K562 (cell line): ENCODE measurements around the gene SIRT7. TPM values are rescaled to one million over a fixed set of nuclear protein-coding genes. Genes with fewer than 3 reads are reported as not detected.
A peak's percentile ranks its signal among the peaks of the same experiment; 100 is the strongest.

ENCODE experiments used
- ARID1B ChIP-seq: fragments of 450-650 bp; IDR thresholded peaks from 2 replicates; pipeline ENCODE4 v1.6.1; 2016; ENCODE audit warnings: antibody characterized with exemption, mild to moderate bottlenecking, inconsistent platforms
- CBFA2T3 ChIP-seq: fragments of 450-650 bp; IDR thresholded peaks from 2 replicates; pipeline ENCODE4 v1.6.1; 2017
- CCNT2 ChIP-seq: IDR thresholded peaks from 2 replicates; pipeline ENCODE4 v1.6.1; 2011; ENCODE audit warnings: borderline replicate concordance, low read depth, mild to moderate bottlenecking, moderate library complexity, mixed read lengths, low read length; ENCODE audit not compliant: insufficient read length; ENCODE audit errors: extremely low read depth
- CTCFL ChIP-seq: IDR thresholded peaks from 2 replicates; pipeline ENCODE4 v1.6.1; 2011; ENCODE audit warnings: borderline replicate concordance, low read depth, mild to moderate bottlenecking, moderate library complexity, low read length; ENCODE audit not compliant: insufficient read depth, poor library complexity, severe bottlenecking
- FOXA3 ChIP-seq, 2 experiments: fragments of 450-650 bp in 1 of 2; sonication (generic) in 1 of 2; formaldehyde crosslinking; IDR thresholded peaks in 1 of 2; conservative IDR thresholded peaks in 1 of 2; 2 replicates each; pipeline versions ENCODE4 v1.4.0 to v1.8.0; 2020 to 2022; ENCODE audit warnings: mild to moderate bottlenecking in 2 of 2, missing genetic modification reagents in 1 of 2
- JUND ChIP-seq, 2 experiments: IDR thresholded peaks; 2 replicates in 1 of 2; 3 replicates in 1 of 2; pipeline ENCODE4 v1.6.1; 2011; ENCODE audit warnings: borderline replicate concordance in 2 of 2, low read depth in 2 of 2, low read length in 2 of 2, improper control_type of control experiment in 1 of 2, missing biosample characterization in 1 of 2, missing genetic modification characterization in 1 of 2, missing genetic modification reagents in 1 of 2
- KDM2B ChIP-seq: fragments of 250-450 bp; sonication (Bioruptor Pico); IDR thresholded peaks from 2 replicates; pipeline ENCODE4 v1.8.0; 2021; ENCODE audit warnings: mild to moderate bottlenecking, moderate library complexity
- MLX ChIP-seq, 2 experiments: fragments of 450-650 bp in 1 of 2; sonication (generic) in 1 of 2; formaldehyde crosslinking; conservative IDR thresholded peaks; 2 replicates each; pipeline versions ENCODE4 v1.4.0 to v1.8.1; 2020 to 2022; ENCODE audit warnings: mild to moderate bottlenecking in 1 of 2, missing genetic modification reagents in 1 of 2
- PHB ChIP-seq: fragments of 250-450 bp; sonication (Bioruptor Pico); IDR thresholded peaks from 2 replicates; pipeline ENCODE4 v1.5.0; 2021
- SMAD1 ChIP-seq: fragments of 150-350 bp; IDR thresholded peaks from 2 replicates; pipeline ENCODE4 v1.6.1; 2014; ENCODE audit warnings: low read length, low read depth; ENCODE audit not compliant: partially characterized antibody
- STAG1 ChIP-seq: sonication (generic); formaldehyde crosslinking; IDR thresholded peaks from 2 replicates; pipeline ENCODE4 v1.5.0; 2020; ENCODE audit warnings: missing genetic modification reagents, borderline replicate concordance
- USF1 ChIP-seq: sonication (generic); formaldehyde crosslinking; IDR thresholded peaks from 2 replicates; pipeline ENCODE4 v1.9.0; 2022; ENCODE audit warnings: mild to moderate bottlenecking, missing genetic modification reagents
- ZNF124 ChIP-seq: sonication (generic); formaldehyde crosslinking; IDR thresholded peaks from 2 replicates; pipeline ENCODE4 v1.8.1; 2022; ENCODE audit warnings: missing genetic modification reagents
- ZNF354B ChIP-seq: fragments of 250-450 bp; sonication (Bioruptor Pico); IDR thresholded peaks from 2 replicates; pipeline ENCODE4 v1.4.0; 2020
- ZNF583 ChIP-seq: fragments of 250-450 bp; sonication (Bioruptor Pico); IDR thresholded peaks from 2 replicates; pipeline ENCODE4 v1.4.0; 2020
- polyA plus RNA-seq, 8 experiments: library from polyadenylated mRNA; depleted of rRNA in 4 of 8; stranded (reverse) in 5 of 8; unstranded in 3 of 8; fragments of >200 nt; fragmentation: Nextera tagmentation in 2 of 8; fragmentation: Illumina TruSeq in 1 of 8; extraction: Ambion mirVana in 2 of 8; extraction: Trizol in 1 of 8; gene quantifications; 2 replicates each; pipeline versions ENCODE4 v1.2.1 to v1.2.3, GENCODE V29; 2011 to 2014; ENCODE audit warnings: inconsistent platforms in 1 of 8, missing spikeins in 1 of 8
- total RNA-seq, 7 experiments: library from RNA; depleted of rRNA in 6 of 7; stranded (reverse); fragments of >200 nt in 6 of 7; fragmentation: Illumina TruSeq in 2 of 7; extraction: Trizol in 2 of 7; gene quantifications; 2 replicates each; pipeline versions ENCODE4 v1.2.1 to v1.2.3, GENCODE V29; 2011 to 2021; ENCODE audit warnings: low replicate concordance in 1 of 7
- TF ChIP-seq, protein P1 (sequence below): sonication (generic); formaldehyde crosslinking; IDR thresholded peaks from 2 replicates; pipeline ENCODE4 v1.8.0; 2022; ENCODE audit warnings: mild to moderate bottlenecking, missing genetic modification reagents

SIRT7 gene
- total and polyA plus RNA-seq, 9 of the 15 experiments (the other 6 are each of a cell fraction or from before 2014, with no cell fraction given) = 1.6 to 54.8 (median 20.3) TPM

GRCh38 chr17:81867991-81868673 lies 49.8 kb downstream of the SIRT7 start (continued):
- TF ChIP-seq CTCFL (no peak), ZNF124 (CRISPR knock-in tag) (no peak), ZNF583 (CRISPR knock-in tag) (0 out of 2 replicates have a peak, but pooled peaks have one; percentile 15), USF1 (CRISPR knock-in tag) (peak; percentile 79), SMAD1 (no peak), KDM2B (CRISPR knock-in tag) (0 out of 2 replicates have a peak, but pooled peaks have one; percentile 7), STAG1 (CRISPR knock-in tag) (no peak), MLX (CRISPR knock-in tag; conservative IDR thresholded peaks at IDR 0.05) (0 out of 4 replicates have a peak, but pooled peaks of 1 of the 2 experiments have one; percentile 46), CCNT2 (peak; percentile 74), ZNF354B (CRISPR knock-in tag) (no peak), ARID1B (no peak), PHB (peak; percentile 85; the same call in 1 of the 2 replicates), FOXA3 (CRISPR knock-in tag; conservative IDR thresholded peaks at IDR 0.05 in 1 of 2, IDR thresholded peaks at IDR 0.05 in 1 of 2) (peak in 1 of 2 experiments; percentile 73; a peak in 1 of 4 replicates), JUND (IDR thresholded peaks at IDR 0.05; ENCODE audit: borderline replicate concordance, low read depth, low read length) (no peak), JUND (tag; IDR thresholded peaks at IDR 0.05; ENCODE audit: borderline replicate concordance, low read depth, low read length) (no peak), CBFA2T3 (peak; percentile 81)
- TF ChIP-seq, protein P1, sequence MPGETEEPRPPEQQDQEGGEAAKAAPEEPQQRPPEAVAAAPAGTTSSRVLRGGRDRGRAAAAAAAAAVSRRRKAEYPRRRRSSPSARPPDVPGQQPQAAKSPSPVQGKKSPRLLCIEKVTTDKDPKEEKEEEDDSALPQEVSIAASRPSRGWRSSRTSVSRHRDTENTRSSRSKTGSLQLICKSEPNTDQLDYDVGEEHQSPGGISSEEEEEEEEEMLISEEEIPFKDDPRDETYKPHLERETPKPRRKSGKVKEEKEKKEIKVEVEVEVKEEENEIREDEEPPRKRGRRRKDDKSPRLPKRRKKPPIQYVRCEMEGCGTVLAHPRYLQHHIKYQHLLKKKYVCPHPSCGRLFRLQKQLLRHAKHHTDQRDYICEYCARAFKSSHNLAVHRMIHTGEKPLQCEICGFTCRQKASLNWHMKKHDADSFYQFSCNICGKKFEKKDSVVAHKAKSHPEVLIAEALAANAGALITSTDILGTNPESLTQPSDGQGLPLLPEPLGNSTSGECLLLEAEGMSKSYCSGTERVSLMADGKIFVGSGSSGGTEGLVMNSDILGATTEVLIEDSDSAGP (CRISPR knock-in tag) = 0 out of 2 replicates have a peak, but pooled peaks have one; percentile 18
